ENCODE measurements around the gene CLDN6. TPM values are rescaled to one million over a fixed set of nuclear protein-coding genes. Genes with fewer than 3 reads are reported as not detected.

Gene CLDN6
- total RNA-seq (148 and 210 TPM in 2 replicates), polyA plus RNA-seq (244 and 344 TPM in 2 replicates)

- peak within 1 kb of the TSS; percentile 87 for H3K27ac ChIP-seq
- peak within 1 kb of the TSS; percentile 76 for H3K4me3 ChIP-seq
- H3K9me3 ChIP-seq (ENCODE audit: low read depth), result no peaks in the 10 kb centered on the region
- no peaks in the 10 kb centered on the region for H3K36me3 ChIP-seq
- H3K27me3 ChIP-seq, result no peaks in the 10 kb centered on the region
- peak; percentile 29 for TF ChIP-seq CTCF (IDR thresholded peaks at IDR 0.05; ENCODE audit: low read depth, low read length)
- DNase-seq (ENCODE audit: low read depth in 1 of 2, low spot score in 1 of 2), result peak in 1 of 2 donors; percentile 94
- peaks cover 18% of the 10 kb centered on the region for H3K4me1 ChIP-seq (ENCODE audit: low read depth)
Observed at GRCh38 chr16:3017794-3018506, at the start of gene CLDN6. Gene CLDN6 (minus strand): TSS chr16:3018183. CDS start chr16:3016021, 2,162 bp downstream.

- H3K36me3 ChIP-seq, result no peaks in the 10 kb centered on the region
- H3K4me3 ChIP-seq, result no peak overlapping the region
- DNase-seq (ENCODE audit: low read depth in 1 of 2, low spot score in 1 of 2), result no peak
- no peaks in the 10 kb centered on the region for H3K4me1 ChIP-seq (ENCODE audit: low read depth)
- TF ChIP-seq CTCF (IDR thresholded peaks at IDR 0.05; ENCODE audit: low read depth, low read length), result no peak
- H3K9me3 ChIP-seq (ENCODE audit: low read depth), result no peaks in the 10 kb centered on the region
- no peaks in the 10 kb centered on the region for H3K27me3 ChIP-seq
- H3K27ac ChIP-seq, result no peak overlapping the region
Observed at GRCh38 chr16:3066440-3066748, 48.4 kb upstream of the CLDN6 start.

- no peaks in the 10 kb centered on the region for H3K9me3 ChIP-seq (ENCODE audit: low read depth)
- TF ChIP-seq CTCF (IDR thresholded peaks at IDR 0.05; ENCODE audit: low read depth, low read length), result no peak
- H3K4me1 ChIP-seq (ENCODE audit: low read depth), result no peaks in the 10 kb centered on the region
- H3K4me3 ChIP-seq, result no peak overlapping the region
- no peak overlapping the region for H3K27ac ChIP-seq
- H3K36me3 ChIP-seq, result no peaks in the 10 kb centered on the region
- H3K27me3 ChIP-seq, result no peaks in the 10 kb centered on the region
- no peak for DNase-seq (ENCODE audit: low read depth in 1 of 2, low spot score in 1 of 2)
Observed at GRCh38 chr16:3065742-3066439, 47.9 kb upstream of the CLDN6 start.

GRCh38 chr16:3065069-3065741, 47.2 kb upstream of the CLDN6 start, which contains the start of gene IL32:
Gene IL32 (plus strand): TSS chr16:3065640. CDS start chr16:3065812, 172 bp downstream.
- Histone ChIP-seq H3K27me3 (no peaks in the 10 kb centered on the region), H3K36me3 (no peaks in the 10 kb centered on the region), H3K4me3 (no peak within 1 kb of the TSS), H3K9me3 (ENCODE audit: low read depth) (no peaks in the 10 kb centered on the region), H3K27ac (no peak within 1 kb of the TSS), H3K4me1 (ENCODE audit: low read depth) (no peaks in the 10 kb centered on the region)
- TF ChIP-seq CTCF (IDR thresholded peaks at IDR 0.05; ENCODE audit: low read depth, low read length), result no peak
- DNase-seq (ENCODE audit: low read depth in 1 of 2, low spot score in 1 of 2), result peak in 1 of 2 donors; percentile 82

- H3K9me3 ChIP-seq (ENCODE audit: low read depth), result no peaks in the 10 kb centered on the region
- DNase-seq (ENCODE audit: low read depth in 1 of 2, low spot score in 1 of 2), result no peak
Observed at GRCh38 chr16:3063625-3064386, 45.8 kb upstream of the CLDN6 start.

More at GRCh38 chr16:3063625-3064386, 45.8 kb upstream of the CLDN6 start:
- no peaks in the 10 kb centered on the region for H3K4me1 ChIP-seq (ENCODE audit: low read depth)
- H3K27ac ChIP-seq, result no peak overlapping the region
- H3K36me3 ChIP-seq, result no peaks in the 10 kb centered on the region
- no peaks in the 10 kb centered on the region for H3K27me3 ChIP-seq
- no peak for TF ChIP-seq CTCF (IDR thresholded peaks at IDR 0.05; ENCODE audit: low read depth, low read length)
- no peak overlapping the region for H3K4me3 ChIP-seq

Data from cardiac muscle cell (in vitro differentiated cells and primary cell).